MM.1S (cell line): ENCODE data around the gene IFT122.
"Not testable (repeated sequence)": the region's sequence is repeated elsewhere in the genome, so short reads cannot be mapped to it uniquely, and the experiment has no call there.

Source experiments
- DNase-seq: peaks from one replicate; pipeline ENCODE4 v3.0.0-alpha.2; 2015
- H2AFZ ChIP-seq: fragments of 300-600 bp; sonication (generic); 2 replicates; pipeline ENCODE4 v1.6.0; 2016; ENCODE audit warnings: antibody characterized with exemption, low read length
- H3F3A ChIP-seq: fragments of 300-600 bp; sonication (generic); 2 replicates; pipeline ENCODE4 v1.6.1; 2016; ENCODE audit warnings: mild to moderate bottlenecking, antibody characterized with exemption, low read length, moderate library complexity, mixed read lengths; ENCODE audit not compliant: insufficient read depth
- H3K27ac ChIP-seq: fragments of 300-600 bp; sonication (generic); 2 replicates; pipeline ENCODE4 v1.5.1; 2016; ENCODE audit warnings: mild to moderate bottlenecking, low read length
- H3K27me3 ChIP-seq: fragments of 300-600 bp; sonication (generic); replicated peaks from 2 replicates; pipeline ENCODE4 v1.6.0; 2016; ENCODE audit warnings: low read length; ENCODE audit not compliant: insufficient read depth
- H3K36me3 ChIP-seq: fragments of 300-600 bp; sonication (generic); replicated peaks from 2 replicates; pipeline ENCODE4 v1.6.1; 2016; ENCODE audit warnings: mild to moderate bottlenecking, low read length, mixed read lengths; ENCODE audit not compliant: insufficient read depth
- H3K4me1 ChIP-seq: fragments of 300-600 bp; sonication (generic); 2 replicates; pipeline ENCODE4 v1.6.1; 2016; ENCODE audit warnings: low read length, mixed read lengths
- H3K4me2 ChIP-seq: fragments of 300-600 bp; sonication (generic); 2 replicates; pipeline ENCODE4 v1.6.0; 2016; ENCODE audit warnings: low read depth, low read length
- H3K4me3 ChIP-seq: fragments of 300-600 bp; sonication (generic); 2 replicates; pipeline ENCODE4 v1.5.1; 2016; ENCODE audit warnings: low read length, mixed read lengths
- H3K79me2 ChIP-seq: fragments of 300-600 bp; sonication (generic); 2 replicates; pipeline ENCODE4 v1.6.1; 2016; ENCODE audit warnings: mixed run types, low read length, mixed read lengths
- H3K9ac ChIP-seq: fragments of 300-600 bp; sonication (generic); 2 replicates; pipeline ENCODE4 v1.6.1; 2016; ENCODE audit warnings: low read length, mixed read lengths
- H3K9me2 ChIP-seq: fragments of 300-600 bp; sonication (generic); replicated peaks from 2 replicates; pipeline ENCODE4 v1.6.1; 2016; ENCODE audit warnings: mild to moderate bottlenecking, low read length, mixed read lengths; ENCODE audit not compliant: insufficient read depth
- H3K9me3 ChIP-seq: fragments of 300-600 bp; sonication (generic); replicated peaks from 2 replicates; pipeline ENCODE4 v1.6.1; 2016; ENCODE audit warnings: mild to moderate bottlenecking, low read length, mixed read lengths; ENCODE audit not compliant: insufficient read depth
- H4K20me1 ChIP-seq: fragments of 300-600 bp; sonication (generic); 2 replicates; pipeline ENCODE4 v1.6.1; 2016; ENCODE audit warnings: mild to moderate bottlenecking, low read length, moderate library complexity, mixed read lengths; ENCODE audit not compliant: insufficient read depth
- CTCF ChIP-seq: fragments of 300-600 bp; sonication (generic); IDR thresholded peaks from 2 replicates; pipeline ENCODE4 v1.5.1; 2016; ENCODE audit warnings: antibody characterized with exemption, low read length, mixed read lengths
- EZH2 ChIP-seq: fragments of 300-600 bp; sonication (generic); optimal IDR thresholded peaks from 2 replicates; pipeline ENCODE3; 2017; ENCODE audit warnings: low read depth, mild to moderate bottlenecking, antibody characterized with exemption, low read length, mixed read lengths
- EZH2phosphoT487 ChIP-seq: fragments of 300-600 bp; sonication (generic); IDR thresholded peaks from 2 replicates; pipeline ENCODE4 v1.6.1; 2018; ENCODE audit warnings: antibody characterized with exemption, low read length

Gene IFT122

GRCh38 chr3:129482721-129483120 lies 42.7 kb downstream of the IFT122 start:
- no peak overlapping the region for H3K4me3 ChIP-seq
- H2AFZ ChIP-seq: no peak overlapping the region
- no peak overlapping the region for H3K9ac ChIP-seq
- TF ChIP-seq EZH2: no peak
- no peak for TF ChIP-seq EZH2phosphoT487
- peak; percentile 15; the same call in 1 of the 2 replicates for TF ChIP-seq CTCF
- no peaks in the 10 kb centered on the region for H3K4me1 ChIP-seq
- no peak overlapping the region for H3K4me2 ChIP-seq
- no peak for DNase-seq
- no peaks in the 10 kb centered on the region for H4K20me1 ChIP-seq
- no peaks in the 10 kb centered on the region for H3F3A ChIP-seq
- H3K9me3 ChIP-seq: no peaks in the 10 kb centered on the region
- no peaks in the 10 kb centered on the region for H3K27me3 ChIP-seq
- no peaks in the 10 kb centered on the region for H3K9me2 ChIP-seq
- no peaks in the 10 kb centered on the region for H3K79me2 ChIP-seq
- no peaks in the 10 kb centered on the region for H3K36me3 ChIP-seq
- no peak overlapping the region for H3K27ac ChIP-seq

GRCh38 chr3:129483870-129484269 lies 43.8 kb downstream of the IFT122 start:
- Histone ChIP-seq H3K4me3 (no peak overlapping the region), H3K9me3 (no peaks in the 10 kb centered on the region), H3K9ac (no peak overlapping the region), H3F3A (no peaks in the 10 kb centered on the region), H3K79me2 (no peaks in the 10 kb centered on the region), H3K36me3 (no peaks in the 10 kb centered on the region), H4K20me1 (no peaks in the 10 kb centered on the region), H2AFZ (no peak overlapping the region), H3K4me1 (no peaks in the 10 kb centered on the region), H3K9me2 (no peaks in the 10 kb centered on the region), H3K27me3 (no peaks in the 10 kb centered on the region), H3K27ac (no peak overlapping the region), H3K4me2 (no peak overlapping the region)
- TF ChIP-seq EZH2 (no peak), CTCF (no peak), EZH2phosphoT487 (no peak)
- DNase-seq: no peak

DNA sequence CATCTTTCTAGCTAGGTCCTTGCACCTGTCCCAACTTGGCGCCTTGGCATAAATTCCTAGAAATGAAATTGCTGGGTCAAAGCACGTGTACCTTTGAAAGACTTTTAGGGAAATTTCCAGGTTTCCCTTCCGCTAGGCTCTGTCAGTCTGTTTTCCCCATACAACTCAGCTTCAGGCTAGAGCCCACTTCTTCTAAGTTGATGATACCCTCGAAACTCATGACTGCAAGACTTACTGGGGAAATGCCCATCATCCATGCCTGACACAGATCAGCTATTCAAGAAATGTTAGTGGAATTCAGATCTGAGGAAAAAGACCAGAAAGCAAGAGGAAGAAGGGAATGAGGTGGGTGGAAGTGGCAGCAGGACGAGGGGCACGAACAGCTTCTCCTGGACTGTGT lies 45.1 kb downstream of the IFT122 start:
- H3K9me2 ChIP-seq, H3K9me3 ChIP-seq, H3K4me1 ChIP-seq, H3K4me2 ChIP-seq, H3K36me3 ChIP-seq, H3K4me3 ChIP-seq, H3K27me3 ChIP-seq, DNase-seq, H4K20me1 ChIP-seq, H2AFZ ChIP-seq, H3F3A ChIP-seq, H3K27ac ChIP-seq, H3K9ac ChIP-seq, H3K79me2 ChIP-seq: not testable (repeated sequence)

DNA sequence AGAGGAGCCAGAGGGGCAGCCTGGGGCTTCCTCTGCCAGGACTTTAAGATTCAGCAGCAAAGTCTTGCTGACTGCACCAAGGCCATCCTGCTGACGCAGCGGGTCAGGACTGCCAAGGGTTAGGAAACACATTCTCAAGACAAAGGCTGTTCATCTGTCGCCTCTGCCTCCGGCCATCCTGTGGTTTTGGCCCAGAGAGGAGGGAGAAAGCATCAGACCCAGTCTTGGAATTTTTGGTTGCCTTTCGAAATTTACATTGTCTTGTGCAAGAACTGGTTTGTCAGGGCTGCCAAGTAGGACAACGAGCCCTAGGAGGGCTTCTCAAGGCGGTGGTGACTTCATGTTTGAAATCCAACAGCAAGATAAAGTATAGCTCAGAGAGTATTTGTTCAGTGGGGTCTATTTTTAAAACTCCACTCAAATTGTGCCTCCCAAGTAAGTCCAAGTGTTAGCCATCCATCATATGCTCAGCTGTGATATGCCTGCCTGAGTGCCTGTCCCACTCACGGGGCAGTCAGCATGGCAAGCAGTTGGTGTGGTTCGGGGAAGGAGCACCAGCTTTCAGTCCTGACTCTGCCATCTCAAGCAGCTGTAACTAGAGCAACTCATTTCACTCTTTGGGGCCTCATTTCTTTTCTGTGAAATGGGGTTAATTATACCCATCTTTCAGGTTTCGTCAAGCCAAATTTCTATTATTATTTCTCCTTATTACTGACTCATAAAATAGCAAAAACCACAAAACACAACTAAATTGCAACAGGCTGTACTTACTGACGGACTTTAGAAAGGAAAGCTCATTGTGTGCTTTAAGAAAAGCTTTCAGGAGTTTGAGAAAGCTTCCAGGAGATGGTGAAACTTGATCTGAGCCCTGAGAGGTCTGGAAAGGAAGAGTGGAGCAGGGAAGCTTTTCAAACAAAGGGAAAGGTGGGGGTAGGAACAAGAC lies 46.0 kb downstream of the IFT122 start:
- Histone ChIP-seq H3K4me2 (no peak overlapping the region), H3K9ac (no peak overlapping the region), H2AFZ (no peak overlapping the region)

More for the DNA sequence above, 46.0 kb downstream of the IFT122 start:
- no peaks in the 10 kb centered on the region for H3K79me2 ChIP-seq
- no peaks in the 10 kb centered on the region for H3K9me2 ChIP-seq
- H3K27ac ChIP-seq: no peak overlapping the region
- 0 out of 2 replicates have a peak, but pooled peaks cover 3% of the 10 kb centered on the region for H3K4me1 ChIP-seq
- H3K9me3 ChIP-seq: no peaks in the 10 kb centered on the region
- no peak overlapping the region for H3K4me3 ChIP-seq
- no peak for DNase-seq
- no peaks in the 10 kb centered on the region for H3K27me3 ChIP-seq
- H4K20me1 ChIP-seq: no peaks in the 10 kb centered on the region
- H3K36me3 ChIP-seq: no peaks in the 10 kb centered on the region
- no peak for TF ChIP-seq EZH2phosphoT487
- TF ChIP-seq EZH2: no peak
- TF ChIP-seq CTCF: no peak
- H3F3A ChIP-seq: no peaks in the 10 kb centered on the region
